Stimulated activated CD8-positive, alpha-beta memory T cell treated with anti-CD3 and anti-CD28 coated beads, Interleukin-12 subunit alpha, Interleukin-12 subunit beta, amount 100 ng/mL, for 24 hours (primary cell): ENCODE results near the gene NEU4.
"Not testable (repeated sequence)": the region's sequence is repeated elsewhere in the genome, so short reads cannot be mapped to it uniquely, and the experiment has no call there.

ENCODE experiments used
- DNase-seq: peaks from one replicate; pipeline ENCODE4 v3.0.0-alpha.2; 2020; ENCODE audit errors: extremely low read depth

Gene NEU4

GRCh38 chr2:241812730-241813643 is 4.0 kb downstream of the NEU4 start:
- DNase-seq, result no peak

GRCh38 chr2:241813644-241814392 is 4.8 kb downstream of the NEU4 start:
- no peak for DNase-seq

GRCh38 chr2:241814393-241814642 is 5.3 kb downstream of the NEU4 start:
- no peak for DNase-seq

- no peak for DNase-seq
These were observed 5.9 kb downstream of the NEU4 start for GRCh38 chr2:241814643-241815476.

- no peak for DNase-seq
These were observed 6.8 kb downstream of the NEU4 start for GRCh38 chr2:241815477-241816430.

GRCh38 chr2:241816431-241817121 is 7.6 kb downstream of the NEU4 start:
- no peak for DNase-seq

- DNase-seq, result no peak
These were observed 8.3 kb downstream of the NEU4 start for GRCh38 chr2:241817126-241817820.

- DNase-seq, result not testable (repeated sequence)
These were observed 8.8 kb downstream of the NEU4 start for GRCh38 chr2:241817821-241818215.

GRCh38 chr2:241818229-241818942 is 9.4 kb downstream of the NEU4 start:
- DNase-seq, result no peak

- DNase-seq, result no peak
These were observed 9.9 kb downstream of the NEU4 start for GRCh38 chr2:241818943-241819270.

- not testable (repeated sequence) for DNase-seq
These were observed 11.1 kb downstream of the NEU4 start for GRCh38 chr2:241819947-241820624.

- no peak for DNase-seq
These were observed 11.8 kb downstream of the NEU4 start for GRCh38 chr2:241820625-241821384.

- no peak for DNase-seq
These were observed 12.7 kb downstream of the NEU4 start for GRCh38 chr2:241821460-241822263.

GRCh38 chr2:241822264-241822623 is 13.3 kb downstream of the NEU4 start:
- no peak for DNase-seq

- DNase-seq, result not testable (repeated sequence)
These were observed 14.8 kb downstream of the NEU4 start for GRCh38 chr2:241823531-241824437.

GRCh38 chr2:241827394-241827793 is 18.4 kb downstream of the NEU4 start:
- no peak for DNase-seq
